Fibroblast of lung (primary cell): Measurements from ENCODE around the gene RANGRF.

Experiments used
- EZH2 ChIP-seq: IDR thresholded peaks from 2 replicates; pipeline ENCODE4 v1.5.1; 2012; ENCODE audit warnings: low read length, control low read depth, mild to moderate bottlenecking; ENCODE audit errors: missing control alignments
- TF ChIP-seq, protein P1 (sequence below), 2 donors: IDR thresholded peaks in 1 of 2; conservative IDR thresholded peaks in 1 of 2; 1 replicate in 1 of 2; 2 replicates in 1 of 2; pipeline ENCODE4 v1.5.1; 2011 to 2012; ENCODE audit warnings: low read length in 2 of 2, control low read depth in 1 of 2, inconsistent platforms in 1 of 2, low read depth in 1 of 2, mild to moderate bottlenecking in 1 of 2

DNA sequence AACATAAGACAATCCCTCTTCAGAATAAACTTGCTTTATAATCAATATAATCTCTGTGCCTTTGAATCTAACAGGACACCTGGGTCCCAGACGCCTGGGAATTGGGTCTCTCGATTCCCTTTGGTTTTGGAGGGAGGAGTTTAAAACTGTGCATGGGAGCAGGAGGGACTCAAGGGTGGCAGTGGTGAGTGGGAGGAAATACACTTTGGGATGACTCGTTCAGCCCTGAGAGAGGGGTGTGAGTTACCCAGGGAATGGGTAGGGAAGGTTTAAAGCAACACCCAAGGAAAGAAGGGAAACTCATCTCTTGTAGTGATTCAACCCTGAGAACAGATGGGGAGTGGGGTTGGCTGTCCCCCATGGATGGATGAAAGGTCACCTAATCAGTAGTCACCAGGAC is 1.6 kb downstream of the RANGRF start:
- TF ChIP-seq, protein P1, sequence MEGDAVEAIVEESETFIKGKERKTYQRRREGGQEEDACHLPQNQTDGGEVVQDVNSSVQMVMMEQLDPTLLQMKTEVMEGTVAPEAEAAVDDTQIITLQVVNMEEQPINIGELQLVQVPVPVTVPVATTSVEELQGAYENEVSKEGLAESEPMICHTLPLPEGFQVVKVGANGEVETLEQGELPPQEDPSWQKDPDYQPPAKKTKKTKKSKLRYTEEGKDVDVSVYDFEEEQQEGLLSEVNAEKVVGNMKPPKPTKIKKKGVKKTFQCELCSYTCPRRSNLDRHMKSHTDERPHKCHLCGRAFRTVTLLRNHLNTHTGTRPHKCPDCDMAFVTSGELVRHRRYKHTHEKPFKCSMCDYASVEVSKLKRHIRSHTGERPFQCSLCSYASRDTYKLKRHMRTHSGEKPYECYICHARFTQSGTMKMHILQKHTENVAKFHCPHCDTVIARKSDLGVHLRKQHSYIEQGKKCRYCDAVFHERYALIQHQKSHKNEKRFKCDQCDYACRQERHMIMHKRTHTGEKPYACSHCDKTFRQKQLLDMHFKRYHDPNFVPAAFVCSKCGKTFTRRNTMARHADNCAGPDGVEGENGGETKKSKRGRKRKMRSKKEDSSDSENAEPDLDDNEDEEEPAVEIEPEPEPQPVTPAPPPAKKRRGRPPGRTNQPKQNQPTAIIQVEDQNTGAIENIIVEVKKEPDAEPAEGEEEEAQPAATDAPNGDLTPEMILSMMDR (conservative IDR thresholded peaks at IDR 0.05 in 1 of 2, IDR thresholded peaks at IDR 0.05 in 1 of 2; ENCODE audit: low read depth in 1 of 2, low read length in 2 of 2): no peak
- TF ChIP-seq EZH2: no peak
